ENCODE measurements around the gene TMEM80.
"Not testable (repeated sequence)": the region's sequence is repeated elsewhere in the genome, so short reads cannot be mapped to it uniquely, and the experiment has no call there.

The TMEM80 gene

GRCh38 chr11:726278-727220 is 30.9 kb downstream of the TMEM80 start:
- DNase-seq (ENCODE audit: low read depth) = no peak
- no peak overlapping the region for H3K4me3 ChIP-seq (ENCODE audit: low read depth, low read length)
- no peak for TF ChIP-seq CTCF (IDR thresholded peaks at IDR 0.05; ENCODE audit: control insufficient read depth, extremely low read depth, insufficient read depth)

GRCh38 chr11:727281-727701 is 31.7 kb downstream of the TMEM80 start:
- DNase-seq (ENCODE audit: low read depth) = no peak
- no peak for TF ChIP-seq CTCF (IDR thresholded peaks at IDR 0.05; ENCODE audit: control insufficient read depth, extremely low read depth, insufficient read depth)
- H3K4me3 ChIP-seq (ENCODE audit: low read depth, low read length) = no peak overlapping the region

GRCh38 chr11:727859-728748 is 32.5 kb downstream of the TMEM80 start:
- DNase-seq (ENCODE audit: low read depth) = no peak
- TF ChIP-seq CTCF (IDR thresholded peaks at IDR 0.05; ENCODE audit: control insufficient read depth, extremely low read depth, insufficient read depth) = peak; percentile 96
- no peak overlapping the region for H3K4me3 ChIP-seq (ENCODE audit: low read depth, low read length)

DNA sequence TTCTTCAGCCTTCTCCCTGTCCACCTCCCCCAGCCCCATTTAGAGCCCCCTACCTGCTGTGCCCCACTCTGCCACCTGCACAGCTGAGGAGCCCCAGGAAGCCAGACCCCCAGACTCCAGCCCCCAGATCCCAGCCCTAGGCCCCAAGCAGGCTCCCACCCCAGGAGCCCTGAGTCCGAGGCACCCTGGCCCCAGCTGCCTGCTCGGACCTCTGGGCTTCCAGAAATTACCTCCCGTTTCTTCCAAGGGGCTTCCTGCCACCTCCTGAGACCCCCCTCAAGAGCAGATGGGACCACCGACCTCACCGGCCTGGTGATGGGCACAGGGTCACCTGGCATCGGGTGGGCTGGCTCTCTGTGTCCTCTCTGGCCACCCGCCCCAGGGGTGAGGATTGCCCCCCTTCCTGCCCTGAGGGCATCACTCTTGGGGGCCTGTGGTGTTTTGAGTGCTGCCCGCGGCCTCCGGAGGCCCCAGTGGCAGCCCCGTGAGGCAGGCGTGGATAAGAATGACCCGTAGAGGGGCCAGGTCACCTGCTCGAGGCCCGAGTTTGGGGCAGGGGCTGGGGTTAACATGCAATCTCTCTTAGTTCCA is 33.4 kb downstream of the TMEM80 start:
- DNase-seq (ENCODE audit: low read depth) = no peak
- no peak for TF ChIP-seq CTCF (IDR thresholded peaks at IDR 0.05; ENCODE audit: control insufficient read depth, extremely low read depth, insufficient read depth)
- no peak overlapping the region for H3K4me3 ChIP-seq (ENCODE audit: low read depth, low read length)

GRCh38 chr11:729492-730074 is 34.0 kb downstream of the TMEM80 start:
- no peak for DNase-seq (ENCODE audit: low read depth)
- no peak for TF ChIP-seq CTCF (IDR thresholded peaks at IDR 0.05; ENCODE audit: control insufficient read depth, extremely low read depth, insufficient read depth)
- H3K4me3 ChIP-seq (ENCODE audit: low read depth, low read length) = no peak overlapping the region

GRCh38 chr11:733072-733471 is 37.5 kb downstream of the TMEM80 start:
- DNase-seq (ENCODE audit: low read depth) = no peak
- no peak overlapping the region for H3K4me3 ChIP-seq (ENCODE audit: low read depth, low read length)
- no peak for TF ChIP-seq CTCF (IDR thresholded peaks at IDR 0.05; ENCODE audit: control insufficient read depth, extremely low read depth, insufficient read depth)

DNA sequence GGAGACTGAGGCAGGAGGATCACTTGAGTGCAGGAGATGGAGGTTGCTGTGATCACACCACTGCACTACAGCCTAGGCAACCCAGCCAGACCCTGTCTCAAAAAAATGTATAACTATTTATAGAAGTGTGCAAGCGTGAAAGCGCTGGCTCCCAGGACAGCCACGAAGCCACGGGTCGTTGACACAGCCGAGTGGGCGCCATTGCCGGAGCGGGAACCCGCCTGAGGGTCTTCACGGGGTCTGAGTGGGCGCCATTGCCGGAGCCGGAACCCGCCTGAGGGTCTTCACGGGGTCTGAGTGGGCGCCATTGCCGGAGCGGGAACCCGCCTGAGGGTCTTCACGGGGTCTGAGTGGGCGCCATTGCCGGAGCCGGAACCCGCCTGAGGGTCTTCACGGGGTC is 38.9 kb downstream of the TMEM80 start:
- DNase-seq (ENCODE audit: low read depth); H3K4me3 ChIP-seq (ENCODE audit: low read depth, low read length): not testable (repeated sequence)

Measured in LNCaP clone FGC (cell line).